Testis (tissue), 3 donors: ENCODE data around the gene CDH12. TPM values are rescaled to one million over a fixed set of nuclear protein-coding genes. Genes with fewer than 3 reads are reported as not detected.

Source experiments
- DNase-seq: peaks from one replicate; pipeline ENCODE4 v3.0.0-alpha.2; 2019
- H3K27ac ChIP-seq, 2 donors: fragments of 200-600 bp; sonication (generic); one replicate each; pipeline ENCODE4 v1.5.1; 2019
- H3K27me3 ChIP-seq: fragments of 200-600 bp; sonication (generic); one replicate; pipeline ENCODE4 v1.5.1; 2019
- H3K36me3 ChIP-seq: fragments of 200-600 bp; sonication (generic); one replicate; pipeline ENCODE4 v1.5.1; 2017; ENCODE audit warnings: low read depth; ENCODE audit errors: missing control alignments
- H3K4me1 ChIP-seq: fragments of 200-600 bp; sonication (generic); one replicate; pipeline ENCODE4 v1.5.1; 2019
- H3K4me3 ChIP-seq, 2 donors: fragments of 200-600 bp; sonication (generic); one replicate each; pipeline ENCODE4 v1.5.1; 2017 to 2019
- H3K9me3 ChIP-seq: fragments of 200-600 bp; sonication (generic); one replicate; pipeline ENCODE4 v1.5.1; 2017
- CTCF ChIP-seq, 3 experiments: fragments of 450-650 bp in 2 of 3; fragments of 200-600 bp in 1 of 3; sonication (generic) in 1 of 3; IDR thresholded peaks; one replicate each; pipeline ENCODE4 v1.5.1; 2016 to 2019; ENCODE audit warnings: antibody characterized with exemption in 3 of 3, mild to moderate bottlenecking in 2 of 3, moderate library complexity in 1 of 3
- POLR2A ChIP-seq: fragments of 450-650 bp; IDR thresholded peaks from one replicate; pipeline ENCODE4 v1.6.1; 2017; ENCODE audit warnings: antibody characterized with exemption, mild to moderate bottlenecking, moderate library complexity
- WGBS, 2 donors: methylation state at CpG; one replicate each; pipeline ENCODE4 v1.1.5; 2018; 5-methylcytosine and 5-hydroxymethylcytosine counted together
- intact Hi-C: fragments of 100-400 bp; cut with DNase I; formaldehyde crosslinking; loops from one replicate; pipeline ENCODE4 v1.15.1; 2023; ENCODE audit warnings: low total_unique reads
- polyA plus RNA-seq: library from polyadenylated mRNA; stranded (reverse); fragments of 350-450 nt; fragmentation: Illumina TruSeq; extraction: RNeasy Lipid Tissue Mini Kit (QIAGEN cat#74804); gene quantifications from one replicate; pipeline ENCODE4 v1.2.3, GENCODE V29; 2014; ENCODE audit warnings: low read depth, low replicate concordance; ENCODE audit not compliant: insufficient read depth
- total RNA-seq, 2 donors: library from RNA; depleted of rRNA; stranded (reverse); fragments of >200 nt; gene quantifications; one replicate each; pipeline ENCODE4 v1.2.3, GENCODE V29; 2016

CDH12 gene
- total and polyA plus RNA-seq, 3 donors from 2014 or later, result 0.87 to 2.3 (median 2.3) TPM

GRCh38 chr5:22764736-22765135 is 88.4 kb downstream of the CDH12 start:
- DNase-seq, result no peak
- WGBS, 2 donors, result 65 to 73% methylated on average over 5 of the region's 5 CpGs
- H3K36me3 ChIP-seq, result no peaks in the 10 kb centered on the region
- intact Hi-C loops, result no loop called here
- no peaks in the 10 kb centered on the region for H3K9me3 ChIP-seq
- H3K4me3 ChIP-seq, result no peak overlapping the region
- H3K4me1 ChIP-seq, result no peaks in the 10 kb centered on the region
- no peak overlapping the region for H3K27ac ChIP-seq
- H3K27me3 ChIP-seq, result no peaks in the 10 kb centered on the region
- TF ChIP-seq CTCF (IDR thresholded peaks at IDR 0.05) (no peak), POLR2A (no peak)

GRCh38 chr5:22757776-22758175 is 95.4 kb downstream of the CDH12 start:
- no peaks in the 10 kb centered on the region for H3K27me3 ChIP-seq
- H3K9me3 ChIP-seq, result no peaks in the 10 kb centered on the region
- no peaks in the 10 kb centered on the region for H3K4me1 ChIP-seq
- H3K27ac ChIP-seq, result no peak overlapping the region
- H3K36me3 ChIP-seq, result no peaks in the 10 kb centered on the region
- intact Hi-C loops, result no loop called here
- no peak overlapping the region for H3K4me3 ChIP-seq
- no peak for TF ChIP-seq CTCF (IDR thresholded peaks at IDR 0.05)
- no peak for TF ChIP-seq POLR2A
- no peak for DNase-seq
- 79 to 81% methylated on average over 4 of the region's 4 CpGs for WGBS, 2 donors

GRCh38 chr5:22754155-22754554 is 99.0 kb downstream of the CDH12 start:
- H3K4me3 ChIP-seq, result no peak overlapping the region
- no peaks in the 10 kb centered on the region for H3K9me3 ChIP-seq
- WGBS, 2 donors, result 60 to 63% methylated on average over 3 of the region's 3 CpGs
- no peaks in the 10 kb centered on the region for H3K27me3 ChIP-seq
- no peaks in the 10 kb centered on the region for H3K36me3 ChIP-seq
- no peak for DNase-seq
- intact Hi-C loops, result no loop called here
- no peaks in the 10 kb centered on the region for H3K4me1 ChIP-seq
- TF ChIP-seq POLR2A, result no peak
- TF ChIP-seq CTCF (IDR thresholded peaks at IDR 0.05), result no peak
- no peak overlapping the region for H3K27ac ChIP-seq

- TF ChIP-seq POLR2A (no peak), CTCF (IDR thresholded peaks at IDR 0.05) (no peak)
- no peak overlapping the region for H3K4me3 ChIP-seq
- H3K36me3 ChIP-seq, result no peaks in the 10 kb centered on the region
- intact Hi-C loops, result no loop called here
- 68 to 80% methylated on average over 4 of the region's 4 CpGs for WGBS, 2 donors
- no peaks in the 10 kb centered on the region for H3K27me3 ChIP-seq
- DNase-seq, result no peak
- no peaks in the 10 kb centered on the region for H3K9me3 ChIP-seq
- H3K27ac ChIP-seq, result no peak overlapping the region
- no peaks in the 10 kb centered on the region for H3K4me1 ChIP-seq
Measured at GRCh38 chr5:22751536-22751935, 101.6 kb downstream of the CDH12 start.

- H3K9me3 ChIP-seq, result no peaks in the 10 kb centered on the region
- no peaks in the 10 kb centered on the region for H3K36me3 ChIP-seq
- TF ChIP-seq CTCF (IDR thresholded peaks at IDR 0.05) (no peak), POLR2A (no peak)
- no peak overlapping the region for H3K4me3 ChIP-seq
- DNase-seq, result no peak
- H3K4me1 ChIP-seq, result no peaks in the 10 kb centered on the region
- no peaks in the 10 kb centered on the region for H3K27me3 ChIP-seq
- WGBS, 2 donors, result 71 to 75% methylated on average over 3 of the region's 3 CpGs
- no peak overlapping the region for H3K27ac ChIP-seq
- intact Hi-C loops, result no loop called here
Measured at GRCh38 chr5:22736443-22737003, 116.6 kb downstream of the CDH12 start.
